ENCODE measurements around the gene ATP1B3. TPM values are rescaled to one million over a fixed set of nuclear protein-coding genes. Genes with fewer than 3 reads are reported as not detected.
A peak's percentile ranks its signal among the peaks of the same experiment; 100 is the strongest.
"Not testable (repeated sequence)": the region's sequence is repeated elsewhere in the genome, so short reads cannot be mapped to it uniquely, and the experiment has no call there.

ATP1B3 gene
- polyA plus RNA-seq, 3 donors: 136 to 207 (median 186) TPM

DNA sequence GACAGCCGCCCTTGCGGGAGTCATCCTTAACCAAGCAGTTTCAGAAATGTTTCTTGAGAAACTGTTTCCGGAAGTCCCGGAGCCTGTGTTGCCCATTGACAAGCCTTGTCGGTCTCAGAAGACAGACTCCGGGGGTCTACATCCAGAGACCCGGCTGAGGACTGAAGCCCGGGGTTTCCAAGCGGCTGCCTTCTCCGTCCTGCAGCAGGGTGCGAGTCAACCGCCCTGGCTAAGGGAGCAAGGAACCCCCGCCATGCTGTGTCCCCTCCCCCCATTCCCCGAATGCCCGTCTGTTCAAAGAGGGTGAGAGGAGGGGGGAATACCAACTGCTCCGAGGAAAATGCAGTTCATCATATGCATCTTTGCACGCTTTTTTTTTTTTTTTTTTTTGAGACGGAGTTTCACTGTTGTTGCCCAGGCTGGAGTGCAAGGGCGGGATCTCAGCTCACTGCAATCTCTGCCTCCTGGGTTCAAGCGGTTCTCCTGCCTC is 61.6 kb downstream of the ATP1B3 start:
- DNase-seq: no peak

DNA sequence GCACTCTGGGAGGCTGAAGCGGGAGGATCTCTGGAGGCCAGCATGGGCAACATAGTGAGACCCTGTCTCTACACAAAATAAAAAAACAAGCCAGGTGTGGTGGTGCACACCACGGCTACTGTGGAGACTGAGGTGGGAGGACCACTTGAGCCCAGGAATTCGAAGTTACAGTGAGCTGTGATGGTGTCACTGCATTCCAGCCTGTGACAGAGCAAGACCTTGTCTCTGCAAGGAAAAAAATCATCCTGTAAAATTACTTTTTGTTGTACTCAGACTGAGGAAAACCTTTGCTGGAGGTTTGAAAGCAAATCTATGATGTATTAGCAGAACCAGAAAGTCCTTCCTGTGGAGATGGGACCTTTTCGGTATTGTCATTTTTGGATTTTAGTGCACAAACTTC is 63.3 kb downstream of the ATP1B3 start:
- no peak for DNase-seq

DNA sequence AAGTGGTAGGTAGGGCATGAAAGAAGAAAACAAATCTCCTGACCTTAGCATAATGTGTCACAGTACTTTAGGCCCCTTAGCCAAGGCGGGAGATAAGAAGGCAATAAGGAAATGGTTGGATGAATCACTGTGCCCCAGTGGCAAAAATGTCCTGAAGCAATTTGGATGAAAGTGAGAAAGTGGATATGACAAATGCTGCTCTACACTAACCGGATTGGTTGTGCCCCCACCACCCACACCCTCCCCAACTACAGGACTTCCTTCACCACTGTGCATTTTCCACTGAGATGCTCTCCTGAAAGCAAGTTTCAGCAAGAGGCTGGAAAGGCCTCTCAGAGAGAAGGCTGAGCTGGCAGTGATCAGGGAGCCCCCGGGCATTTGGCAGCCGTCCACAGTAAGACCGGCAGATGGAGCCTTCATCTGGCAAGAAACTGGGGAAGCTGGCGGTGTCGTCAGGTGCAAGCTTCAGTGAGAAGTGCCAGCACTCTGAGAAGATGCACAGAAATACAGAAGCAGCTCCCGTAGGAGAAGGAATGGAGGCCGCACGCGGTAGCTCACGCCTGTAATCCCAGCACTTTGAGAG is 63.8 kb downstream of the ATP1B3 start:
- peak; percentile 21 for DNase-seq

DNA sequence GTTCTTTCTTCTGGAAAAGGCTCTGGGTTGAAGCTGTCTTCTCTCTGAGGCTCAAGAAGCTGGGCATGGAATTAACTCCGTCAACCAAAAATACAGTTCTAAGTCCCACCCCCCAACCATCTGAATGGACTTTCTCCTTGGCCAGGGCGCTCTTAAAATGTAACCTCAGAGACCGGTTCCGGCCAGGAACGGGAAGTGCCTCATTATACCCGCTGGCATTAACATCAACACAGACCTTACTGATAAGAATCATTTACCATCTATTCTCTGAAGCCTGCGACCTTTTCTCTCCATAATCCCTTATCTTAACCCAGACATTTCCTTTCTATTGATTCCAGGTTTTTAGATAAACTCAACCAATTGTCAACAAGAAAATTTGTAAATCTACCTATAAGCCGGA is 64.7 kb downstream of the ATP1B3 start:
- DNase-seq: no peak

DNA sequence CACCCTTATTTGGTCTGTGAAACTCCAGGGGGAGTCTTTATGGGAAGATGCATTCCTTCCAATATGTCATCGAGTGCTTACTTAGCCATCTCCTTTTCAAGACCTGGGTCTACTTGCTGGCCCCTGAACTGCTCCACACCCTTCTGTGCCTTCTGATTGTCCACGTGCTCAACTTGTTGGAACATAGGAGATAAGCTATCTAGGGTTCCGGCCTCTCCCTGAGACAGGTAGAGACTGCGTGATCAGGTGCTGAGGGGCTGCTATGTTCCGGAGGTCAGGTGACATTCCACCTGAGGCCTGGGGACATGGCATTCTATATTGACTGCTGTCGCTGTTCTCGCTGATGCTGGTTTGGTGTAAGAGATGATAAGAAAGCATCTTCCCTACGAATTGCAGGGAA is 65.6 kb downstream of the ATP1B3 start:
- no peak for DNase-seq

DNA sequence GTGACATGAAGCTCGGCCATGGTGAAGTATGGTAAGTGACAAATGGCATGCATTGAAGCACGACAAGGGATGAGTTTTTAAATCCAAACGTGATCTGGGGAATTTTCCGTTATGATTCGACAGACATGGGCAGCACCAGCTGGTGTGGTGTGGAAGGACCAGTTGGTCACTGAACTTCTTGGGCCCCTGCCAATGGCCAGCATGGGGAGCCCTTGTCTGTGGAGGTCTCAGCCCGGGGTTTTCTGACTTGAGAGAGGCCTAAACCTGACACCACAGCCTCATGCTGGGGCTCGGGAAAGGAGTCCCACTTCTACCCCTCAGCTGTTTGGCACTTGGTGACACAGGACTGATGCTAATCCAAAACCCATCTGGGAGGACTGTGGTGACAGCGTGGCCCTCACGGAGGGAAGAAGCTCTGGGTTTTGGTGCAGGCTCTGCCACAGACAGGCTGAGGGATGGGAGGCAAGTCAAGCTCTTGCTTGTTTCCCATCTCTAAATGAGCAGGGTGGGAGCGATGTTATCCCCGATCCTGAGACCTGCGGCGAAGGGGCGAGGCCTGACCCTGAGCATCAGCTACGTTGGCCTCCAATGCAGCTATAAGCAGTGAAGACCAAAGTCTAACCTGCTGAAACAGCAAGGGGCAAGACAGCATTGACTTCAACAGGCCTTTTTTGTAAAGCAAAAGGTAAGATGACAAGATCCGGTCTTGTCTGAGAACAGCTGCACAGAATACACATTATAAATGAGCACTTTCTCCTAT is 69.5 kb downstream of the ATP1B3 start:
- DNase-seq: no peak

DNA sequence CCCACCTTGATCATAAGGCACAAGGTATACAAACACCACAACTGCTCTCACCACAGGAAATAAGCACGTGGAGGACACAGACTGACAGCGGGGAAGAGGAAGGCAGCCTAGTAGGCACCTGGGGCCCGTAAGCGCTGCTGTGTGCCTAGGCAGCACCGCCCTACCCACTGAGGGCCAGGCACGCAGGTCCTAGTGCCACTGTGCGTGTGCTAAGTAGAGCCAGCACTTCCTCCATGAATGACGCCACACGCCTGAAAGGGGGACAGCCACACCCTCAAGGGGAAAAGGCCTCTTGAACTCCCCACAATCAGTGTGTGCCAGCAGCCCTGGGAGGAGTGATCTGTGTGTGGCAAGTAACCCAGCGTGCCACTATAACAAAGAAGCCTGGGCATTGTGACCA is 73.0 kb downstream of the ATP1B3 start:
- no peak for DNase-seq

DNA sequence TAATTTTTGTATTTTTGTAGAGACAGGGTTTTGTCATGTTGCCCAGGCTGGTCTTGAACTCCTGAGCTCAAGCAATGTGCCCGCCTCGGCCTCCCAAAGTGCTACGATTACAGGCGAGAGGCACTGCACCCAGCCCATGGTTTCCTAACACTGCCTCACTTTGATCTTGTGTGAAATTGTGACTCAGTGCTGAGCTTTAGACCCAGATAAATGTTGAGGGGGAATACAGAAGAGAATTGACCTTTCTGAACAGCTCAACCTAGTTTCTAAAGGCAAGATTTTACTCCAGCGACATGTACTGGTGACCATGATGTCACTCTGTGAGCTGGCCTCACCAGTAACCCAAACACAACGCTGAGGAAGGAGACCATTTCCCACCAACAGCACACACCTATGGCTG is 73.5 kb downstream of the ATP1B3 start:
- DNase-seq: no peak

DNA sequence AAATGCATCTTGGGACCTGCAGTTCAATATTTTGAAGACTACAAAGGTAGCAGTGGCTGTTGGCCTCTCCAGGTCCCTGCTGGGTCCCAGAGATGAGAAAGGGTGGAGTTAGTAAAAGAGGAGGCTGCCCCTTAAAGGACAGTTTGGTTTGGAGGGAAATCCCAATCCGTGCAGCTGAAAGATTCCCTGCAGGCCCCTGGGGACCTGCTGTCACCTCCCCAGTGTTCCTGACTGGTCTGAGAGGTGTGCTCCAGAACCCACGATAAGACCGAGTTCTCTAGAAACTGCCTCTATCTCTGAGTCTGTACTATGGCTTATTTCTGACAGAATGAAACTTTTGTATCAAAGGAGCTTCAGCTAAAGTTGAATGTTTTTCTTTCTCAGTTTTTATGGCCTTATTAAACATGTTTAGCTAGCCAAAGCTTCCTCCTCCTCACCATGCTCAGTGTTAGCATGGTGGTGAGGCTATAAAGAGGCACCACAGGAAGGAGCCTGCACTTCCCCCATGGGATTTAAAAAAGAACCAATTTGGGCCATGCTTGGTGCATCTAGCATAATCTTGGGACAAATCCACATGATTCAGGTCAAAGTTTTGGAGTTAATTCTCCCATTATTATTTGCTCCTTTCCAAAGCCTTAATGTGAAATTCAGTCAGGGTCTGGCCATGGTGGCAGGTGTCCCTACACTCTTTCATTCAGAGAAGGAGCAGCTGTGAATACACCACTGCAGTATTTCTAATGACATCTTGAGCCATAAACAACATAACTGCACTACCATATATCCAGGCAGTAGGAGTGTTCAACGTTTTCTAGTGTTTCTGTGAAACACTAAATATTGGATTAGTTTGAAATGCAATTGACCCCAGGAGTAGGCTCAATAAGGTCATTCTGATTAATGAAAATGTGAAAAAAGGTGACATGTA is 74.4 kb downstream of the ATP1B3 start:
- DNase-seq: no peak

DNA sequence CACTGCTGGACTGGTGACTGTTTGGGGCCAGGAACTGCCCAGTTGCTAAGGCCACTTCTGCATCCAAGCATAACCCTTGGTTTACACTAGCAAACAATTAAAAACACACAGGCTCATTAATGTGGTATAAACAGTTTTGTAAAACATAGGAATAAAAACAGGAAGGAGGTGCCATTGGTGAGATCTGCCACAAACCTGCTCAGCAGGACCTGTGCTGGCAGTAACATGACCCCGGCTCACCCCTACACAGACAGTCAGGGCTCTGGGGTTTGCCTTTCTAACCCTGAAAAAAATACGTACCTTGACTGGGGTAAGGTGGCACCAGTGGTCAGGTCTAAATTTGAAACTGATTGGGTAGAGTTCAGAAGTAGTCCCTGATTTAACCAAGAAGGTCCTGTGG is 76.2 kb downstream of the ATP1B3 start:
- no peak for DNase-seq

DNA sequence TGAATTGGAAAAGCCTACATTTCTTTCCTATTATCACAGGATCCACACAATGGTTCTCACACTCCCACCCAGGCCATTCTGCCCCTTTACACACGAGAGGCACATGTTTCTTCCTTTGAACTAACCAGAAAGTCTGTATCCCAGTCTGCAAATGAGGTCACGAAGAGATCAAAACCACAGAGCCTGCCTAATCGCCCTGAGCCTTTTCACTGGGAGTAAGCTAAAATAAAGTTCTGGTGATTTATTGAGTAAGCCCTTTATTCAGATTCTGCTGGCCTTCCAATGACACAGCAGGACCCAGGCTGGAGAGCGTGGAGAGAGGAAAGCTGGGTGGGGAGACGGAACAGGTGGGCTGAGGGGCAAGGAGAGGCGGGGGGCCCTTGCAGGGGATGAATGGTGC is 78.7 kb downstream of the ATP1B3 start:
- peak; percentile 38 for DNase-seq

DNA sequence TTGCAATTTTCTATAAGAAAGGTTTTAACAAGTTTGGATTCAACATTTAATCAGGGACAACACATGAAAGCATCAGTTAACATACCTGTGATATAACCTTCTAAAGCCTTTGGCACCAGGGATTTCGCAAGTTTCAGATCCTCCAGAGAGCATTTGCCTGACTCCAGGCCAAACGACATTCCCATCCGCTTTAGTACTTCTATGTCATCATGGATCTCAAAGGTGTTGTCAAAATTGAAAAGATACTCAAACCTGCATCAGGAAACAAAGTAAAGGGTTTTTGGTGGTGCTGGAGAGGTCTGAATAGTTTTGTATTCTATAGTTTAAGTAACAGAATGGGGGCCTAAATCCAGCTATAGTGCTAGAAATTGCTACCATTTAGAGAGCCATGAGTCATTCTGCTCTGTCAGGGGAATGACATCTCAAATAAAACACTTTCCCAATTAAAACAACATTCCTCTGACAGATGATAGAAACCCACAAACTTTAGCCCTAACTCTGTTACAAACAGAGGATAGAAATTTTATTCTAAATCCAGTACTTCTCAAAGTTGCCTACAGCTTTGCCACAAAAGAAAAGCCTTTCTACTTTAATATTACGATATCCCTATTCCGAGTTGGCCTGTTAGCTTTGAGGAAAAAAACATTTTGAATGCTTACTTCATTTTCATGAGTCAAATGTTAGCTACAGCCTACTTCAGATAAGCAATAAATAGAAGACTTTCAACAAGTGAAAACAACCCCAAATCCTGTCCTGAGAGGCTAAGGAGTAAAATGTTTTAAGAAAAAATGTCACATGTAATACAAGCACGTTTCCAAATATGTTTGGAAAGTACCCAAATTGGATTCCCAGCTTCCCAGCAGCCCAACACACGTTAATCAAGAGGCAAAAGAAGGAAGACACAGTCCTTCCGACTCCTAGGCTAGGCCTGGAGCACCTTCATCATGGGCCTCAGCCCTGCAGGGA is 83.4 kb downstream of the ATP1B3 start:
- DNase-seq: no peak

DNA sequence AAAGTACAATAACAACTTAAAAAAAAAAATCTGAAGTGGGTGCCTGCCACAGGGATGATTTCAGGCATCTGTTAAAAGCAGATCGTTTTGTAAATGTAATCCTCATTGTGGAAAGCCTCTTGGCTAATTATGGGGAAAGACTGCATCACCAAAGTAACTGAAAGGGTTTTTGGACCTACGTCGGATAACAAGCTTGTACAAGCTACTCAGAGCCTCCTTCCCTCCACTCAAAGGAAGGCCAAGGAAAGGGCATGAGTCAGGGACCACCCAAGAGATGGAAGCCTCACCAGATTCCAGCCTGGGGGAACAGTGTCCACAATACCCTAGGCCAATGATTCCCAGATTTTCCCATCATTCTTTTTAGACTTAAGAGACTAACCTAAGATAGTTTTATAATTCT is 84.3 kb downstream of the ATP1B3 start:
- DNase-seq: no peak

DNA sequence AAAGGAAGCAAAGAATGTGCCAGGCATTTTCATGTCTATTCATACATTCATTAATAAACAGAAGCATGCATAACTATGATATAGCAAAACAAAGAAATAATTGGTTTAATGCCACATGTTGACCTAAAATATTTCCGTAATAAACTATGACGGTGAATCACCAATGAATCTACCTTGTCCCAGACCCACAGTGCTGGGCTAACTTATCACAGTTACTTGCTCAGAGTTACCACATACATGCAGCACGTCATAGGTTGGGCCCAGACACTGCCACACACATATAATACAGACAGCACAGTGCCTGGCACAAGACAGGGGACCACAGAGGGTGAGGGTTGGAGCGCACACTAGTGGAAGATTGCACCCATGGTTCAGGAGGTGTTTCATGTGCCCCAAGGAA is 86.9 kb downstream of the ATP1B3 start:
- no peak for DNase-seq

DNA sequence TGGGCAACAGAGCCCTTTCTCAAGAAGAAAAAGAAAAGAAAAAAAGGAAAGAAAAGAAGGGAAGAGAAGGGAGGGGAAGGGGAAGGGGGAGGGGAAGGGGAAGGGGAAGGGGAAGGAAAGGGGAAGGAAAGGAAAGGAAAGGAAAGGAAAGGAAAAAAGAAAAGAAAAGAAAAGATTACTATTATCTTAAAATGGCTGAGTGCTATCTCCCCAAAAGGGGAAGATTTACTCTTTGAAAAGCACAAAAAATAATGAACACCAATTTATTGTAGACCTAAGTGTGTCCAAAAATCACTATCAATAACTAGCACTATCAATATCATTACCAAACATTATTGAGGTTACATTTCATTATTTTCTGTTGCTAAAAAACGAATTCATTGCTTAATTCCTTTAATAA is 89.0 kb downstream of the ATP1B3 start:
- no peak for DNase-seq

DNA sequence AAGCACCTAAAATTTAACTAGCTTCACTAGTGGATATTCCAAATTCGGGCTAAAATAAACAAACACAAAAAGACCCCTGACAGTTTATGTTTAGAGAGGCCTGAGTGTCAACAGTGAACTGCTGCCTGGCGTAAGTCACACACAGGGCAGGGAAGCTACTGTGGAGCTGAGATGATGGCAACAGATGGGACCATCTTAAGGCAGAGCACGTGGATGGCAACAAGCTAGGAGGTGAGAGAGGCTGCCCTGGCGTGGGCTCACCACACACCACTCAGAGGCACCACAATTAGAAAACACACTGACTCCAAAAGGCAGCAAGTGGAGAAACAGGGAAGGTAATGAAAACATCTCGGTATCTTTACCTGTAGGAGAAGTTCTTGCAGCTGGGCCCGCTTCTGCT is 93.3 kb downstream of the ATP1B3 start:
- DNase-seq: no peak

DNA sequence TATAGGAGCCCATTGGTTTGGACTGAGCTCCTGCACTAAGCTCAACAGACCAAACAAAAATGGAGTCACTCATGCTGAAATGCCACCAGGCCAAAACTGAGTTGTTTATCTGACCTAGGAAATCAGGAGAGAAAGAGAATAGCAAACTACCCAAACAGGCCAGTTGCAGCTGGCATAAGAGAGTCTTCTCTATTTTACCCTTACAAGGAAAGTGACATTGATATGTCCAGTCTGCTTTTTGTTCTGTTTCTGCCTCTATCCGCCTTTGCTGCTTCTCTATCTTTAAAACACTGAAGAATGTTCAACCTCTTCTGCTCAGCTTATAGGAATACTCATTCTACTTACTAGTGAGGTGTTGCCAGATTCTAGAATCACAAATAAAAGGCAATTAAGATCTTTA is 95.1 kb downstream of the ATP1B3 start:
- DNase-seq: no peak

DNA sequence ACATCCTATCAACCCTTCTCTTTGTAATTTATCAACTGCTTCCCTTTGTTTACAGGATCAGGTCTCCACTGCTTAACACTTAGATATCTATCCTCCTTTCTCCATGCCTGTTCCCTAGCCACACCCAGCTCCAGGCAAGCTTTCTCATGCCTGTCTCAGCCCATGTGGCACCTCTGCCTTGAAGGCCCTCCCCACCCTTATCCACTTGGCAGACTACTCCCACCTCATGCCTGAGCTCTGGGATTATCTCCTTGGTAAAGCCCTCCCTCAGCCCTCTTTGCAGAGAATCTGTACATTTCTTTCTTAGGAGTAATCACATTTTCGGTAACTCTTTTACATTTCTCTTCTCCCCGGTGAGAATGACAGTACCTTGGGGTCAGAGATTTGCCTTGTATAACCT is 96.0 kb downstream of the ATP1B3 start:
- no peak for DNase-seq

DNA sequence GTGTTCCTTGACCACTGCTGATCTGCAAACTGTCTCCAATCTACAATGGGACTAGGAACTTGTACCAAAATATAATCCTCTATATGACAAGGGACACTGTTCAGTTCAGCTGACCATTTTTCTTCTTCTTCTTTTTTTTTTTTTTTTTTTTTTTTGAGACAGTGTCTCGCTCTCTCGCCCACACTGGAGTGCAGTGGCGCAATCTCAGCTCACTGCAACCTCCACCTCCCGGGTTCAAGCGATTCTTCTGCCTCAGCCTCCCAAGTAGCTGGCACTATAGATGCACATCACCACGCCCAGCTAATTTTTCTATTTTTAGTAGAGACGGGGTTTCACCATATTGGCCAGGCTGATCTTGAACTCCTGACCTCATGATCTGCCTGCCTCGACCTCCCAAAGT is 98.3 kb downstream of the ATP1B3 start:
- not testable (repeated sequence) for DNase-seq
